H9 (cell line): Measurements from ENCODE around the gene RHBDD2. TPM values are rescaled to one million over a fixed set of nuclear protein-coding genes. Genes with fewer than 3 reads are reported as not detected.
"Not testable (repeated sequence)": the region's sequence is repeated elsewhere in the genome, so short reads cannot be mapped to it uniquely, and the experiment has no call there.

ENCODE experiments used
- DNase-seq: peaks from one replicate; pipeline ENCODE4 v3.0.0-alpha.2; 2017
- H2AFZ ChIP-seq: one replicate; pipeline ENCODE4 v1.6.1; 2013; ENCODE audit warnings: mild to moderate bottlenecking, low read length, control low read depth, moderate library complexity
- H2AK5ac ChIP-seq: 2 replicates; pipeline ENCODE4 v1.6.1; 2013; ENCODE audit warnings: low read length, control low read depth, mixed read lengths; ENCODE audit not compliant: insufficient read length
- H2BK120ac ChIP-seq: one replicate; pipeline ENCODE4 v1.6.1; 2013; ENCODE audit warnings: low read depth, mild to moderate bottlenecking, low read length, control low read depth, inconsistent platforms; ENCODE audit not compliant: poor library complexity, severe bottlenecking
- H2BK12ac ChIP-seq: 2 replicates; pipeline ENCODE4 v1.6.1; 2013; ENCODE audit warnings: low read length, control low read depth, mixed read lengths, low read depth; ENCODE audit not compliant: insufficient read length
- H2BK15ac ChIP-seq: 2 replicates; pipeline ENCODE4 v1.6.1; 2013; ENCODE audit warnings: low read depth, low read length, control low read depth
- H2BK20ac ChIP-seq: one replicate; pipeline ENCODE4 v1.6.1; 2013; ENCODE audit warnings: low read depth, mild to moderate bottlenecking, low read length, control low read depth, inconsistent platforms; ENCODE audit not compliant: poor library complexity, severe bottlenecking
- H2BK5ac ChIP-seq: 2 replicates; pipeline ENCODE4 v1.6.1; 2013; ENCODE audit warnings: low read length, control low read depth, mixed read lengths; ENCODE audit not compliant: insufficient read length
- H3K14ac ChIP-seq: 2 replicates; pipeline ENCODE4 v1.6.1; 2013; ENCODE audit warnings: low read length, control low read depth; ENCODE audit not compliant: insufficient read depth
- H3K18ac ChIP-seq: 2 replicates; pipeline ENCODE4 v1.6.1; 2013; ENCODE audit warnings: low read depth, mild to moderate bottlenecking, mixed read lengths, low read length, control low read depth; ENCODE audit not compliant: insufficient read length
- H3K23ac ChIP-seq: 2 replicates; pipeline ENCODE4 v1.6.1; 2013; ENCODE audit warnings: low read length, control low read depth, mixed read lengths, low read depth; ENCODE audit not compliant: insufficient read length
- H3K23me2 ChIP-seq: 2 replicates; pipeline ENCODE4 v1.6.1; 2013; ENCODE audit warnings: low read depth, mild to moderate bottlenecking, mixed read lengths, low read length, control low read depth; ENCODE audit not compliant: insufficient read length, poor library complexity, severe bottlenecking
- H3K27ac ChIP-seq: 2 replicates; pipeline ENCODE4 v1.5.1; 2013; ENCODE audit warnings: low read length, control low read depth, mixed read lengths, low read depth; ENCODE audit not compliant: insufficient read length
- H3K27me3 ChIP-seq: 2 replicates; pipeline ENCODE4 v1.6.1; 2013; ENCODE audit warnings: low read length, control low read depth, inconsistent platforms; ENCODE audit not compliant: insufficient read depth
- H3K4ac ChIP-seq: 2 replicates; pipeline ENCODE4 v1.6.1; 2013; ENCODE audit warnings: low read depth, mild to moderate bottlenecking, control low read depth, inconsistent platforms, low read length, moderate library complexity
- H3K4me1 ChIP-seq: 2 replicates; pipeline ENCODE4 v1.6.1; 2013; ENCODE audit warnings: low read length, control low read depth, inconsistent platforms; ENCODE audit not compliant: insufficient read depth
- H3K4me2 ChIP-seq: 2 replicates; pipeline ENCODE4 v1.6.1; 2013; ENCODE audit warnings: low read length, control low read depth, mixed read lengths; ENCODE audit not compliant: insufficient read length, insufficient read depth
- H3K56ac ChIP-seq: 2 replicates; pipeline ENCODE4 v1.6.1; 2013; ENCODE audit warnings: low read depth, mild to moderate bottlenecking, mixed read lengths, low read length, control low read depth; ENCODE audit not compliant: insufficient read length
- H3K79me1 ChIP-seq: 2 replicates; pipeline ENCODE4 v1.6.1; 2013; ENCODE audit warnings: low read depth, mild to moderate bottlenecking, moderate library complexity, low read length, control low read depth, inconsistent platforms; ENCODE audit not compliant: insufficient read depth, poor library complexity, severe bottlenecking
- H3K79me2 ChIP-seq: 2 replicates; pipeline ENCODE4 v1.6.1; 2013; ENCODE audit warnings: low read length, control low read depth, inconsistent platforms; ENCODE audit not compliant: insufficient read depth
- H3K9ac ChIP-seq: 2 replicates; pipeline ENCODE4 v1.6.1; 2013; ENCODE audit warnings: low read length, control low read depth, mixed read lengths; ENCODE audit not compliant: insufficient read length; ENCODE audit errors: extremely low read depth
- H3K9me3 ChIP-seq: one replicate; pipeline ENCODE4 v1.6.1; 2013; ENCODE audit warnings: low read depth, low read length, inconsistent platforms; ENCODE audit not compliant: control insufficient read depth
- H3T11ph ChIP-seq: one replicate; pipeline ENCODE4 v1.6.1; 2013; ENCODE audit warnings: mild to moderate bottlenecking, low read length, control low read depth, inconsistent platforms
- H4K20me1 ChIP-seq: one replicate; pipeline ENCODE4 v1.6.1; 2013; ENCODE audit not compliant: control insufficient read depth, insufficient read length, insufficient read depth
- H4K5ac ChIP-seq: 2 replicates; pipeline ENCODE4 v1.6.1; 2013; ENCODE audit warnings: low read depth, mild to moderate bottlenecking, mixed read lengths, low read length, control low read depth; ENCODE audit not compliant: insufficient read length
- H4K8ac ChIP-seq: replicated peaks from 2 replicates; pipeline ENCODE4 v1.6.1; 2013; ENCODE audit warnings: low read length, control low read depth, mixed read lengths, low read depth; ENCODE audit not compliant: insufficient read length
- H4K91ac ChIP-seq: 2 replicates; pipeline ENCODE4 v1.6.1; 2013; ENCODE audit warnings: low read depth, mild to moderate bottlenecking, moderate library complexity, mixed read lengths, low read length, control low read depth; ENCODE audit not compliant: insufficient read length
- H3K27ac Mint-ChIP-seq, 3 experiments: 2 replicates in 2 of 3; 3 replicates in 1 of 3; pipeline ENCODE4 v1.8.0; 2020 to 2021; ENCODE audit warnings: mixed read lengths in 3 of 3, mild to moderate bottlenecking in 1 of 3, moderate library complexity in 1 of 3
- H3K27me3 Mint-ChIP-seq: 2 replicates; pipeline ENCODE4 v1.8.0; 2021; ENCODE audit warnings: low read depth, mild to moderate bottlenecking, moderate library complexity, mixed read lengths
- H3K36me3 Mint-ChIP-seq, 3 experiments: 2 replicates in 2 of 3; 3 replicates in 1 of 3; pipeline ENCODE4 v1.8.0; 2020 to 2021; ENCODE audit warnings: low read depth in 3 of 3, mixed read lengths in 3 of 3; ENCODE audit not compliant: insufficient read depth in 1 of 3
- H3K4me1 Mint-ChIP-seq, 2 experiments: 2 replicates each; pipeline ENCODE4 v1.8.0; 2020; ENCODE audit warnings: mixed read lengths in 2 of 2
- H3K4me3 Mint-ChIP-seq, 2 experiments: 2 replicates in 1 of 2; 3 replicates in 1 of 2; pipeline ENCODE4 v1.8.0; 2020 to 2021; ENCODE audit warnings: mild to moderate bottlenecking in 2 of 2, mixed read lengths in 2 of 2, moderate library complexity in 1 of 2
- H3K9me3 Mint-ChIP-seq, 2 experiments: 2 replicates in 1 of 2; 3 replicates in 1 of 2; pipeline ENCODE4 v1.8.0; 2020; ENCODE audit warnings: mild to moderate bottlenecking in 2 of 2, mixed read lengths in 2 of 2, moderate library complexity in 1 of 2
- whole genome bisulfite sequencing: extraction: QIAGEN DNeasy Blood & Tissue Kit; methylation state at CpG from one replicate; pipeline ENCODE4 v1.1.7; 2013; ENCODE audit warnings: missing lambda C conversion rate, low lambda C conversion rate, mixed read lengths; ENCODE audit not compliant: insufficient read length; ENCODE audit errors: extremely low coverage; 5-methylcytosine and 5-hydroxymethylcytosine counted together
- total RNA-seq: library from RNA; stranded (reverse); gene quantifications from 2 replicates; pipeline ENCODE4 v1.2.1, GENCODE V29; 2021
- TF ChIP-seq, protein P1 (sequence below): fragments of 200-600 bp; sonication (generic); conservative IDR thresholded peaks from 3 replicates; pipeline ENCODE4 v1.8.0; 2021; ENCODE audit warnings: antibody characterized with exemption, mild to moderate bottlenecking

Gene RHBDD2
- total RNA-seq, 1 experiment from 2014 or later: 30.0 TPM

DNA sequence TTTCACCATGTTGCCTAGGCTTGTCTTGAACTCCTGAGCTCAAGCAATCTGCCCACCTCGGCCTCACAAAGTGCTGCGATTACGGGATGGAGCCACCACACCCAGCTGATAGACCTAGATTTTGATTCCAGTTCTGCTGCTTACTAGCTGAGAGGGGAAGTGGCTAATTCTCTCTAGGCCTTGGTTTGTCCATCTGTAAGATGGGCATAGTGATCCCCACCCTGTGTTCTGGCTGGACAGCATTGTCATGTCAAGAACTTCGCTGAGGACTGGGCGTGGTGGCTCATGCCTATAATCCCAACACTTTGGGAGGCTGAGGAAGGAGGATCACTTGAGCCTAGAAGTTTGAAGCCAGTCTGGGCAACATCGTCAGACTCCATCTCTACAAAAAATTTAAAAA lies 47.9 kb upstream of the RHBDD2 start:
- Histone ChIP-seq H3K23ac (no peak overlapping the region), H3K56ac (no peak overlapping the region), H3K4me2 (no peak overlapping the region), H4K20me1 (no peaks in the 10 kb centered on the region), H4K91ac (no peak overlapping the region), H3K27me3 (no peaks in the 10 kb centered on the region), H4K5ac (no peak overlapping the region), H3K23me2 (no peaks in the 10 kb centered on the region), H2BK12ac (no peak overlapping the region), H3K18ac (no peak overlapping the region), H2AFZ (no peak overlapping the region), H3K79me2 (no peaks in the 10 kb centered on the region), H2BK5ac (no peak overlapping the region), H3T11ph (no peak overlapping the region), H3K4me1 (no peaks in the 10 kb centered on the region), H2BK20ac (no peak overlapping the region), H3K9ac (no peak overlapping the region), H2BK120ac (no peak overlapping the region), H3K14ac (no peak overlapping the region), H3K27ac (no peak overlapping the region), H3K79me1 (no peaks in the 10 kb centered on the region), H3K4ac (no peak overlapping the region), H3K9me3 (no peaks in the 10 kb centered on the region), H2AK5ac (no peak overlapping the region), H4K8ac (no peak overlapping the region), H2BK15ac (no peak overlapping the region)
- peaks cover 12% of the 10 kb centered on the region in 2 experiments for H3K4me1 Mint-ChIP-seq
- no CpG with 5 or more reads among the region's 6 CpGs for WGBS
- peaks cover 43% of the 10 kb centered on the region for H3K27me3 Mint-ChIP-seq
- no peak overlapping the region for H3K4me3 Mint-ChIP-seq
- no peak for DNase-seq
- no peaks in the 10 kb centered on the region for H3K9me3 Mint-ChIP-seq
- H3K27ac Mint-ChIP-seq: no peak overlapping the region
- H3K36me3 Mint-ChIP-seq: no peaks in the 10 kb centered on the region; a peak in 1 of 7 replicates
- TF ChIP-seq, protein P1, sequence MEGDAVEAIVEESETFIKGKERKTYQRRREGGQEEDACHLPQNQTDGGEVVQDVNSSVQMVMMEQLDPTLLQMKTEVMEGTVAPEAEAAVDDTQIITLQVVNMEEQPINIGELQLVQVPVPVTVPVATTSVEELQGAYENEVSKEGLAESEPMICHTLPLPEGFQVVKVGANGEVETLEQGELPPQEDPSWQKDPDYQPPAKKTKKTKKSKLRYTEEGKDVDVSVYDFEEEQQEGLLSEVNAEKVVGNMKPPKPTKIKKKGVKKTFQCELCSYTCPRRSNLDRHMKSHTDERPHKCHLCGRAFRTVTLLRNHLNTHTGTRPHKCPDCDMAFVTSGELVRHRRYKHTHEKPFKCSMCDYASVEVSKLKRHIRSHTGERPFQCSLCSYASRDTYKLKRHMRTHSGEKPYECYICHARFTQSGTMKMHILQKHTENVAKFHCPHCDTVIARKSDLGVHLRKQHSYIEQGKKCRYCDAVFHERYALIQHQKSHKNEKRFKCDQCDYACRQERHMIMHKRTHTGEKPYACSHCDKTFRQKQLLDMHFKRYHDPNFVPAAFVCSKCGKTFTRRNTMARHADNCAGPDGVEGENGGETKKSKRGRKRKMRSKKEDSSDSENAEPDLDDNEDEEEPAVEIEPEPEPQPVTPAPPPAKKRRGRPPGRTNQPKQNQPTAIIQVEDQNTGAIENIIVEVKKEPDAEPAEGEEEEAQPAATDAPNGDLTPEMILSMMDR: no peak

DNA sequence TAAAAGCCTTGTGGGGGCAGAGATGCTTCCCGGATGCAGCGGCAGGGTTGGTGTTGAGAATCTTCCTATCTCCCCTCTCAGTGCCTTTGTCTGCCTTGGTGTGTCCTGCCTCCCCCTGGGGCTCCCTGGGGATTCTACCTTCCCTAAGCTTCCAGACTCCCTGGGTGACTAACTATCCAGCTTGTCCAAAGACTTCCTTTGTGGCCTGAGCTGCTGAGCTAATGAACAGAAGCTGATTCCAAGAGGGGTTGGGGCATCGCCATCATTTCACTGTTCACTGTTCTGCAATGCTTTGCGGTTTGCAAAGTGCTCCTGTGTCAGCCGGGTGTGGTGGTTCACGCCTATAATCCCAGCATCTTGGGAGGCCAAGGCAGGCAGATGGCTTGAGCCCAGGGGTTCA lies 45.2 kb upstream of the RHBDD2 start:
- H2BK15ac ChIP-seq, H3K56ac ChIP-seq, H3T11ph ChIP-seq, H2BK12ac ChIP-seq, H3K4me2 ChIP-seq, H2BK120ac ChIP-seq, H3K4ac ChIP-seq, H3K9me3 Mint-ChIP-seq, H3K9me3 ChIP-seq, H3K27ac ChIP-seq, H3K14ac ChIP-seq, H3K36me3 Mint-ChIP-seq, H3K79me2 ChIP-seq, H4K91ac ChIP-seq, H4K8ac ChIP-seq, H3K79me1 ChIP-seq, H3K18ac ChIP-seq, H2BK5ac ChIP-seq, H2BK20ac ChIP-seq, H3K27ac Mint-ChIP-seq, DNase-seq, H4K5ac ChIP-seq, H3K9ac ChIP-seq, H3K4me3 Mint-ChIP-seq, H3K23me2 ChIP-seq, H3K27me3 ChIP-seq, H3K4me1 ChIP-seq, H2AK5ac ChIP-seq, H2AFZ ChIP-seq, H4K20me1 ChIP-seq, H3K23ac ChIP-seq: not testable (repeated sequence)
- WGBS: no CpG with 5 or more reads among the region's 6 CpGs
- peaks cover 40% of the 10 kb centered on the region for H3K27me3 Mint-ChIP-seq
- peaks cover 12% of the 10 kb centered on the region in 2 experiments for H3K4me1 Mint-ChIP-seq
